GM19240 (cell line): ENCODE data around the gene WDR35.

Source experiments
- DNase-seq: peaks from one replicate; pipeline ENCODE4 v3.0.0; 2011; ENCODE audit warnings: low spot score; ENCODE audit not compliant: insufficient read length

Gene WDR35

GRCh38 chr2:19989667-19990415 is at the start of gene WDR35:
WDR35 (minus strand) TSS chr2:19990105; CDS start chr2:19990015, 90 bp downstream.
- DNase-seq, result peak; percentile 92

GRCh38 chr2:20037660-20038059 is 47.8 kb upstream of the WDR35 start:
- DNase-seq, result no peak

DNA sequence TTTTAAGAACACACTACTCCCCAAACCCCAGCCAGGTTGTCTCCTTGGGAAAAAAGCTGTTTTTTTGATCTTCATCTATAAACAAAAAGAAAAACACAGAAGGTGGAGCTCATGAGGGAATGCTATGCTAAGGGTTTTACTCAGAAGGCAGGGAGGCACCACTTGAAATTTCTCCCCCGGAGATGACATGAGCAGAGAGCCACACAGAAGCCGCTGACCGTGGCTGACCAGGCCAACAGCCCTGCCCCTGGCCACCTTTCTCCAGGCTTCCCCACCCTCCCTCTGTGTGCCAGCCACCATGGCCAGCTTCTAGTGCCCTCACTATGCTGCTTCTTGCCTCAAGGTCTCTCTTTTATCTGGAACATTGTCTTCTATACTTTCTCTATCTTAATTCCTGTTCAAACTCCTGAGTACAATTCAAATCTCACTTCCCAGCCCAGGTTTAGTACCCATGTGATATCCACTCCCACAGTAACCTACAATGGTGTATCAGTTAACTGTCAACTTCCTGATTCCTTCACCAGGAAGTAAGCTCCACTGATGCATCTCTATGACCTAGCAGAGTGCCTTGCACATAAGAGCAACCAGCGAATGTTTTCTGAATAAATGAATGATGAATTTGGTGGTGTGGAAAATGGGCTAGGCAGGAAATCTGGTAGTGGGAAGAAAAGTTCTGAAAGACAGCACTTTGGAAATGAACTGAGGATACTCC is 46.2 kb upstream of the WDR35 start:
- no peak for DNase-seq

DNA sequence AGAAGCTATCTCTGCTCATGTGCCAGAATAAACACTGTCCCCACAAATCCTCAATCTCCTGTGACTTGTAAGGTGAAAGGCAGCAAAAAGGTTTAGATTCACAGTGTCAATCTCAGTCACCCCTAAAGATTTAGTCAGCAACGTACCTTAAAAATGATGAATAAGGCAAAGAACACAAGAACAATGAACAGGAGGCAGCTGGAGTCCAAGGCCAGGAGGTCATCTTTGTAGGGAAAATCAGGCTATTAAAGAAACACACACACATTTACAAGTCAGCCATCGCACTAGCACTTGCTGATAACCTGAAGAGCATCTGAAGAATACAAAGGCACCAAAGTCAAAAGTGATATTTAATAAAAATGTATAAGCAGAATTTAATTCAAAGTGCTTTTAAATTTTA is 44.9 kb upstream of the WDR35 start:
- no peak for DNase-seq

DNA sequence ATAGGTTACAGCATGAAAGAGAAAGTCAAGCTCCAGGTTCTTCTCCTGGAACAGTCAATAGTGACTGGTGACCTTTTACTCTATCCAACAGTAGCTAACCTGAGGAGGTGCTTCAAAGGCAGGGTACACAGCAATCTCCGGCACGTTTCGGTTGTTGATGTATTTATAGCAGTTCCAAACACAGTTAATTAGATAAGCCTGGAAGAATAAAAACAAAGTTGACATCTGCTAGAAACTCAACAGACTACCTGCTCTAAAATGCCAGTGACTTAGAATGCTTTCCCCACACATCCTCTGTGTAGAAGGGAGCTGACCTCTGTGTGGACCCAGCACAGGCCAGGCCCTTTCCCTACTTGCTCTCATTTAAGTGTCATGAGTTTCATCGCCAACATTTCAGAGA is 44.3 kb upstream of the WDR35 start:
- no peak for DNase-seq

GRCh38 chr2:20033322-20033721 is 43.4 kb upstream of the WDR35 start:
- DNase-seq, result no peak

DNA sequence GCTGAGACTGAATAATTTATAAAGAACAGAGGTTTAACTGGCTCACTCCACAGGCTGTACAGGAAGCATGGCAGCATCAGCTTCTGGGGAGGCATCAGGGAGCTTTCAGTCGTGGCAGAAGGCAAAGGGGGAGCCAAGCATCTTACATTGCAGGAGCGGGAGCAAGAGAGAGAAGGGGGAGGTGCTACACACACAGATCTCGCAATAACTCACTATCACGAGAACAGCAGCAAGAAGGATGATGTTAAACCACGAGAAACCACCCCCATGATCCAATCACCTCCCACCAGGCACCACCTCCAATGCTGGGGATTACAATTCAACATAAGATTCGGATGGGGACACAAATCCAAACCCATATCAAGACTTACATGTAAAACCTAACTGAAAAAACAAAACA is 40.3 kb upstream of the WDR35 start:
- no peak for DNase-seq

- no peak for DNase-seq
Measured at GRCh38 chr2:20027705-20028434, 38.0 kb upstream of the WDR35 start.

GRCh38 chr2:20027260-20027677 is 37.4 kb upstream of the WDR35 start:
- DNase-seq, result no peak

DNA sequence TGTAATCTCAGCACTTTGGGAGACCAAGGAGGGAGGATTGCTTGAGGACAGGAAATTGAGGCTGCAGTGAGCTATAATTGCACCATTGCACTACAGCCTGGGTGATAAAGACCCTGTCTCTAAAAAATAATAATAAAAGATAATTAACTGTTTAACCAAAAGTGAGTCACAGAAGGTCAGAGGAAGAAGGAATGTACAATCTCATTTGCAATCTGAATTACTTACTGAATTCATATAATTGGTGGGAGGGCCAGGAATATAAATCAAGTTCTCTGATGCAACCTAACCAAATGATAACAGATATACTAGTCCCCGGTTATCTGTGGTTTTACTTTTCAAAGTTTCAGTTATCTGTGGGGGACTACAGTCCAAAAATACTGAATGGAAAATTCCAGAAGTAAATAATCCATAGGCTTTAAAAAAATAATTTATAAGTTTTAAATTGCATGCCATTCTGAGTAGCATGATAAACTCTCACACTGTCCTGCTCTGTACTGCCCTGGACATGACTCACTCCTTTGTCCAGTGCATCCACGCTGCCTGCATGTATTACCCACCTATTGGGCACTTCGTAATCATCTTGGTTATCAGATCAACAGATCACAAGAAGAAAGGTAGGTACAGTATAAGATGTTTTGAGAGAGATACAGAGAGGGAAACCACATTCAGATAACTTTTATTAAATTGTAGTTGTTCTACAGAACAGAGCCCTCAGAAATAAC is 35.3 kb upstream of the WDR35 start:
- DNase-seq, result no peak

DNA sequence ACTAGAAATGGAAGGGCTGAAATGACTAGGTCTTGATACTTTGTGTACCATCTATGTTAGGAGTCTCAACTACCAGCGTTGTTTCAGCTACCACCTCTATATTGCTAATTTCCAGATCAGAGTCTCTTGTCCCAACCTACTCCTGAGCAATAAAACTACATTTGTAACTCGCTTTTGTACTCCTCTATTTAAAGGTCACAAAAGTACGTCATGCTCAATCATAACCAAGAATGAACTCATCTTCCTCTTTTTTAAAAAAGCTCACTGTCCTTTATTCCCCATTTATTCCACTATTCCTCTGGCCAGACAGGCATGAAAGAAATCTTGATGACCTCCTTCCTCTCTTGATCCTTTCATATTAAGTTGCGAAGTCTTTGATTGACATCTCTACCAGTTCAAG is 33.8 kb upstream of the WDR35 start:
- DNase-seq, result no peak

DNA sequence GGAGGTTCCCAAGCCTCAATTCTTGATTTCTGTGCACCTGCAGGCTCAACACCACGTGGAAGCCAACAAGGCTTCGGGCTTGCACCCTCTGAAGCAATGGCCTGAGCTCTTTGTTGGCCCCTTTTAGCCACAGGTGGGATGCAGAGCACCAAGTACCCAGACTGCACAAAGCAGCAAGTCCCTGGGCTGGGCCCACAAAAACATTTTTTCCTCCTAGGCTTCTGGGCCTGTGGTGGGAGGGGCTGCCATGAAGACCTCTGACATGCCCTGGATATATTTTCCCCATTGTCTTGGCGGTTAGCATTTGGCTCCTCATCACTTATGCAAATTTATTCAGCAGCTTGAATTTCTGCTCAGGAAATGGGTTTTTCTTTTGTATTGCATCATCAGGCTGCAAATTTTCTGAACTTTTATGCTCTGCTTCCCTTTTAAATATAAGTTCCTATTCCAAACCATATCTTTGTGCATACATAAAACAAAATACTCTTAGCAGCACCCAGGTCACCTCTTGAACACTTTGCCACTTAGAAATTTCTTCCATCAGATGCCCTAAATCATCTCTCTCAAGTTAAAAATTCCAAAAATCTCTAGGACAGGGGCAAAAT is 31.6 kb upstream of the WDR35 start:
- no peak for DNase-seq

GRCh38 chr2:20019747-20020146 is 29.8 kb upstream of the WDR35 start:
- no peak for DNase-seq

DNA sequence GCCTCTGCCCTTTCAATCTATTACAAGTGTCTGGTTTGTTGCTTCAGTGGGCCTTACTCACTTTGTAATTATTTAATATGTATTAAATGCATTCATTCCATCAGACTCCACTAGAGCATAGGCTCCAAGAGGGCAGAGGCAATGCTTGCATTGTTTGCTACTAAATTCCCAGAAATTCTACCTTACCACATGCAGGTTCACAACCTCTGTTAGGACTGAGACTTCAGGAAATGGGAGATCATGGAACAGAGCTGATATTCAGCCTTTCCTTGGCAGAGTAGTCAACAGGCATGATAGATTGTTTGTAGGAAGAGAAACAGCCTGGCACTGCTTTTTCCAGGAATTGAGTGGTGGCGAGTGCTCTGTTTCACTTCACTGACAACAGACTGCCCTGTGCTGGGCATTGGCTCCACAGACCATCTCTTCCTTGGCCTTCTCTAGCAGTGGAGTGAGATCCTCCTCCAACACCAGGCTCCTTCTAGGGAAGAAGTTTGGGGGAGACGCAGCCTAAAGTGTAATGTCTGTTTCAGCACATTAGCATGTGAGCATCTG is 28.8 kb upstream of the WDR35 start:
- no peak for DNase-seq

- DNase-seq, result no peak
Measured at GRCh38 chr2:20016346-20016745, 26.4 kb upstream of the WDR35 start.

- peak; percentile 41 for DNase-seq
Measured at GRCh38 chr2:20015482-20016083, 25.7 kb upstream of the WDR35 start.

DNA sequence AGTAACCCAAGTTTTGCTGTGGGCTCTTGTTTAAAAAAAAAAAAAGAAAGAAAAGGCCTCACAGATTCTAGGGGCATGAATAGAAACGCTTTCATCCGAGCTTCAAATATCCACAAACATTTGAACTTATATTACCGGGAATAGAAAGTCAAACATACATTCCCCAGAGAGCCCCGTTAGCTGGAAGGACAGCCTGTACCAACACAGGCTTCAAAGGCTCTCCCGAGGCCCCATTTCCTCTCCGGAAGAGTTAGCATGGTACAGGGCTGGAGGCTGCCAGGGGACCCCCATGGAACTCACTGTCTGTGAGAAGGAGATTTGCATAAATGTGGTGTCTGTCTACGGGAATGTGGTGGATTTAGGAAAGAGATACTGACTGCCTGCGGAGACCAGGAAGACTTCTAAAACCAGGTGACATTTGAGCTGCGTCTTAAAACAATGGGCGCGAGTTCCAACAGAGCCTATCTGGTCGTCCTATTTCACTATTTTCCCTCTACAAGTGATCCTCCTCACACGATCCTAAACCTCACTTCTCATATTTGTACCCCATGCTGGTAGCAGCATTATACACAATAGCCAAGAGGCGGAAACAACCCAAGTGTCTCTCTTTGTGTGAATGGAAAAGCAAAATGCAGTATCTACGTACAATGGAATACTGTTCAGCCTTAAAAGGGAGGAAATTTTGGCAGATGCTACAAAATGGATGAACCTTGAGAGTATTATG is 23.4 kb upstream of the WDR35 start:
- no peak for DNase-seq

GRCh38 chr2:20012282-20013125 is 22.6 kb upstream of the WDR35 start, which contains the start of gene MATN3:
MATN3 (minus strand) TSS chr2:20012668; CDS start chr2:20012631, 37 bp downstream.
- DNase-seq, result no peak

DNA sequence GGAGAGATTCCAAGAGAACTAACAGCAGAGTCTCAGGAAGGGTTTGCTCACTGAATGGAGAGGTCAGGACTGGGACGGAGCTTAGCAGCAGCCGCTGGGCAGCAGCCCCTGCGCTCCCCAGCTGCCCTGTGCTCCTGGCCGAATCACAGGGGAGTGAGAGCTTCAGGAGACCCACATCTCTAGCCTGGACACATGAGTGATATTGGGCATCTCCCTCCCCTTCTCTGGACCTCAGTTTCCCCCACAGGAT is 22.1 kb upstream of the WDR35 start:
- DNase-seq, result no peak
